Omental fat pad (tissue), 4 donors: ENCODE data around the gene SNX14. TPM values are rescaled to one million over a fixed set of nuclear protein-coding genes. Genes with fewer than 3 reads are reported as not detected.
"Not testable (repeated sequence)": the region's sequence is repeated elsewhere in the genome, so short reads cannot be mapped to it uniquely, and the experiment has no call there.

Experiments used
- ATAC-seq: fragments of 150-250 bp; one replicate; pipeline ENCODE4 v1.9.1; 2016; ENCODE audit warnings: mild to moderate bottlenecking, moderate library complexity; ENCODE audit not compliant: low FRiP score
- DNase-seq: peaks from one replicate; pipeline ENCODE4 v3.0.0-alpha.2; 2019; ENCODE audit warnings: low spot score
- total RNA-seq, 4 donors: library from RNA; depleted of rRNA; stranded (reverse); fragments of >200 nt; gene quantifications; one replicate each; pipeline ENCODE4 v1.1.0, GENCODE V29; 2016
- TF ChIP-seq, protein P1 (sequence below), 3 donors: fragments of 450-650 bp; IDR thresholded peaks; one replicate each; pipeline ENCODE4 v1.5.1; 2016 to 2017; ENCODE audit warnings: antibody characterized with exemption in 3 of 3, mild to moderate bottlenecking in 3 of 3, moderate library complexity in 2 of 3

Gene SNX14
- total RNA-seq, 4 donors from 2014 or later = 62.8 to 97.6 (median 85.9) TPM

GRCh38 chr6:85585741-85586140, 7.9 kb downstream of the SNX14 start:
- no peak for ATAC-seq
- no peak for DNase-seq
- TF ChIP-seq, protein P1, sequence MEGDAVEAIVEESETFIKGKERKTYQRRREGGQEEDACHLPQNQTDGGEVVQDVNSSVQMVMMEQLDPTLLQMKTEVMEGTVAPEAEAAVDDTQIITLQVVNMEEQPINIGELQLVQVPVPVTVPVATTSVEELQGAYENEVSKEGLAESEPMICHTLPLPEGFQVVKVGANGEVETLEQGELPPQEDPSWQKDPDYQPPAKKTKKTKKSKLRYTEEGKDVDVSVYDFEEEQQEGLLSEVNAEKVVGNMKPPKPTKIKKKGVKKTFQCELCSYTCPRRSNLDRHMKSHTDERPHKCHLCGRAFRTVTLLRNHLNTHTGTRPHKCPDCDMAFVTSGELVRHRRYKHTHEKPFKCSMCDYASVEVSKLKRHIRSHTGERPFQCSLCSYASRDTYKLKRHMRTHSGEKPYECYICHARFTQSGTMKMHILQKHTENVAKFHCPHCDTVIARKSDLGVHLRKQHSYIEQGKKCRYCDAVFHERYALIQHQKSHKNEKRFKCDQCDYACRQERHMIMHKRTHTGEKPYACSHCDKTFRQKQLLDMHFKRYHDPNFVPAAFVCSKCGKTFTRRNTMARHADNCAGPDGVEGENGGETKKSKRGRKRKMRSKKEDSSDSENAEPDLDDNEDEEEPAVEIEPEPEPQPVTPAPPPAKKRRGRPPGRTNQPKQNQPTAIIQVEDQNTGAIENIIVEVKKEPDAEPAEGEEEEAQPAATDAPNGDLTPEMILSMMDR (IDR thresholded peaks at IDR 0.05) = no peak

DNA sequence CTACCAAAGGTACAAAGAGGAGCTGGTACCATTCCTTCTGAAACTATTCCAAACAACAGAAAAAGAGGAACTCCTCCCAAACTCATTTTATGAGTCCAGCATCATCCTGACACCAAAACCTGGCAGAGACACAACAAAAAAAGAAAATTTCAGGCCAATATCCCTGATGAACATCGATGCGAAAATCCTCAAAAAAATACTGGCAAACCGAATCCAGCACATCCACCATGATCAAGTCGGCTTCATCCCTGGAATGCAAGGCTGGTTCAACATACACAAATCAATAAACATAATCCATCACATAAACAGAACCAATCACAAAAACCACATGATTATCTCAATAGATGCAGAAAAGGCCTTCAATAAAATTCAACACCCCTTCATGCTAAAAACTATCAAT, 10.8 kb downstream of the SNX14 start:
- not testable (repeated sequence) for DNase-seq, ATAC-seq

DNA sequence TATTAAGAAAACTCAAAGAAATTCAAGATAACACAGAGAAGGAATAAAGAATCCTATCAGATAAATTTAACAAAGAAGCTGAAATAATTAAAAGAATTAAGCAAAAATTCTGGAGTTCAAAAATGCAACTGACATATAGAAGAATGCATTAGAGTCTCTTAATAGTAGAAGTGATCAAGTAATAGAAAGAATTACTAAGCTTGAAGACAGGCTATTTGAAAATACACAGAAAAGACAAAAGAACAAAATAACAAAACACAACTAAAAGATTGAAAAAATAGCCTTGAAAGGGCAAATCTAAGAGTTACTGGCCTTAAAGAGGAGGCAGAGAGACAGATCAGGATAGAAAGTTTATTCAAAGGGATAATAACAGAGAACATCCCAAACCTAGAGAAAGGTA, 12.1 kb downstream of the SNX14 start:
- DNase-seq (no peak), ATAC-seq (no peak)
- TF ChIP-seq, protein P1 (IDR thresholded peaks at IDR 0.05) = no peak

DNA sequence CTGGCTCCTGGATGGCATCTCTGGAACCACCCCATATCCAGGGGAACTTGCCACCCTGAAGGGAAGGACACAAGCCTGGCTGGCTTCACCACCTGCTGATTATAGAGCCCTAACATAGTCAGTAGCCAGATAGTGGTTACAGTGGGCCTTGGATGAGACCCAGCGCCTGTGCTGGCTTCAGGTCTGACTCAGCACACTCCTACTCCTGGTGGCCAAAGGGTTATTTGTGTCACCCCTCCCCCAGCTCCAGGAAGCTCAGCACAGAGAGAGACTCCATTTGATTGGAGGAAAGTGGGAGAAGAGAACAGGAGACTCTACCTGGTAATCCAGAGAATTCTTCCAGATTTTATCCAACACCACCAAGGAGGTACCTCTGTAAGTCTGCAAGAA, 12.8 kb downstream of the SNX14 start:
- no peak for ATAC-seq
- DNase-seq = no peak
- TF ChIP-seq, protein P1 (IDR thresholded peaks at IDR 0.05) = no peak

- TF ChIP-seq, protein P1 (IDR thresholded peaks at IDR 0.05) = no peak
- no peak for ATAC-seq
These were observed 13.4 kb downstream of the SNX14 start for GRCh38 chr6:85580118-85580877.

DNA sequence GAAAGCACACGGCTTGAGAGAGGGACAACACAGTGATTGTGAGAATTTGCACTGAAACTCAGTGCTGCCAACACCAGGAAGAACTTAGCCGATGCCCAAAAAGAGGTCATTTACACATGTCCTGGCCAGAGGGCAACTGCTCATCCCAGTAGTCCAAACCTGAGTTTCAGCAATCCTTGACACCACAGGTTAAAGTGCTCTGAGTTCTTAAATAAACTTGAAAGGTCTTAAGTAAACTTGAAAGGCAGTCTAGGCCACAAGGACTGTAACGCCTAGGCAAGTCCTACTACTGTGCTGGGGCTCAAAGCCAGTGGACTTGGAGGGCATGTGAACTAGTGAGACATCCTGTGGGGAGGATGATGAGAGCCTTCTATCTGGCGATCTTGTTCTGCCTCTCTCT, 14.1 kb downstream of the SNX14 start:
- TF ChIP-seq, protein P1 (IDR thresholded peaks at IDR 0.05) = no peak
- no peak for DNase-seq
- no peak for ATAC-seq

More at GRCh38 chr6:85580118-85580877, 13.4 kb downstream of the SNX14 start:
- no peak for DNase-seq

GRCh38 chr6:85576476-85576875, 17.2 kb downstream of the SNX14 start:
- ATAC-seq = no peak
- TF ChIP-seq, protein P1 (IDR thresholded peaks at IDR 0.05) = no peak
- DNase-seq = no peak
